NCI-H1417 (cell line): ENCODE data around the gene SENP6.
"Not testable (repeated sequence)": the region's sequence is repeated elsewhere in the genome, so short reads cannot be mapped to it uniquely, and the experiment has no call there.

Experiments
- DNase-seq, 3 experiments: peaks; one replicate each; lab custom pipeline; 2025; lab: John Stamatoyannopoulos, UW

The SENP6 gene

DNA sequence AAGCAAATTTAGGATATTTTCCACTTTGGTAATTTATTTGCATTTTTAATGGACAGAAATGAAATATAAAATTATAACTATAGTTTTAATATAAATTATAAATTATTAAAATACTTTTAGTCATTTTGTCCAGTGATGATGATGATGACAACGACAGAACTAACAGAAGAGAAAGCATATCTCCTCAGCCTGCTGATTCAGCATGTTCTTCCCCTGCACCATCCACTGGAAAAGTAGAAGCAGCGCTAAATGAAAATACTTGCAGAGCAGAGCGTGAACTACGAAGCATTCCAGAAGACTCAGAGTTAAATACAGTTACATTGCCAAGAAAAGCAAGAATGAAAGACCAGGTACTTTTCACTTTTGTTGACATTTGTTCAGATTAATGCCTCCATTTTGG, 64.9 kb downstream of the SENP6 start:
- DNase-seq = no peak

DNA sequence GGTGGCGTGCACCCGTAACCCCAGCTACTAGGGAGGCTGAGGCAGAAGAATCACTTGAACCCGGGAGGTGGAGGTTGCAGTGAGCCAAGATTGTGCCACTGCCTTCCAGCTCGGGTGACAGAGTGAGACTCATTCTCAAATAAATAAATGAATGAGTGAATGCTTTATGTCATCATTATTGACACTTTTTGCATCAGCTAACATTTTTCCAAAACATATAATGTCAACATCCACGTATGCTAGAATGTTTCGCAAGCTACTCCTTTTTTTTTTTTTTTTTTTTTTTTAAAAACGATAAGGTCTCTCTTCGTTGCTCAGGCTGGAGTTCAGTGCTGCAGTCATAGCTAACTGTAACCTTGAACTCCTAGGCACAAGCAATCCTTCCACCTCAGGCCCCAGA, 72.2 kb downstream of the SENP6 start:
- no peak for DNase-seq

DNA sequence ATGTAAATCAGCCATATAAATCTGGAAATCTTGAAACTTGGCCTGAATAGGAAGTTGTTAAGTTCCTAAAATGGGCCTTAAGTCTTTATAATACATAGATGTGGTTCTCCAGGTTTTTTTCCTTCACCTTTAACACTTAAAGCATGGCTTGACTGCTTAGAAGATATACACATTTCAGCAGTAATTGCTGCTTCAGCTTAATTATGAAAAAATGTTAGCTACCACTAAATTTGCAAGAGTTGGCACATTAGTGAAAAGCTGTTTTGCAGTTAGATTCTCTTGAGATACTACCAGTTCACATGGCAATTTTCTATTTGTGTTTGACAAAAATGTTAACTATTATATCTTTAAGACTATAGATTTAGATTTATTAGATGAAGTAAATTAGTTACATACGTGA, 74.7 kb downstream of the SENP6 start:
- no peak for DNase-seq

DNA sequence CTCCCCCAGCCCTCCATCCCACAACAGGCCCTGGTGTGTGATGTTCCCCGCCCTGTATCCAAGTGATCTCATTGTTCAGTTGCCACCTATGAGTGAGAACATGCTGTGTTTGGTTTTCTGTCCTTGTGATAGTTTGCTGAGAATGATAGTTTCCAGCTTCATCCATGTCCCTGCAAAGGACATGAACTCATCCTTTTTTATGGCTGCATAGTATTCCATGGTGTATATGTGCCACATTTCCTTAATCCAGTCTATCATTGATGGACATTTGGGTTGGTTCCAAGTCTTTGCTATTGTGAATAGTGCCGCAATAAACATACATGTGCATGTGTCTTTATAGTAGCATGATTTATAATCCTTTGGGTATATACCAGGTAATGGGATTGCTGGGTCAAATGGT, 80.9 kb downstream of the SENP6 start:
- not testable (repeated sequence) for DNase-seq

DNA sequence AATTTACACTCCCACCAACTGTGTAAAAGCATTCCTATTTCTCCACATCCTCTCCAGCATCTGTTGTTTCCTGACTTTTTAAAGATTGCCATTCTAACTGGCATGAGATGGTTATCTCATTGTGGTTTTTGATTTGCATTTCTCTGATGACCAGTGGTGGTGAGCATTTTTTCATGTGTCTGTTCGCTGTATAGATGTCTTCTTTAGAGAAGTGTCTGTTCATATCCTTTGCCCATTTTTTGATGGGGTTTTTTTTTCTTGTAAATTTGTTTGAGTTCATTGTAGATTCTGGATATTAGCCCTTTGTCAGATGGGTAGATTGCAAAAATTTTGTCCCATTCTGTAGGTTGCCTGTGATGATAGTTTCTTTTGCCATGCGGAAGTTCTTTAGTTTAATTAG, 81.3 kb downstream of the SENP6 start:
- not testable (repeated sequence) for DNase-seq

DNA sequence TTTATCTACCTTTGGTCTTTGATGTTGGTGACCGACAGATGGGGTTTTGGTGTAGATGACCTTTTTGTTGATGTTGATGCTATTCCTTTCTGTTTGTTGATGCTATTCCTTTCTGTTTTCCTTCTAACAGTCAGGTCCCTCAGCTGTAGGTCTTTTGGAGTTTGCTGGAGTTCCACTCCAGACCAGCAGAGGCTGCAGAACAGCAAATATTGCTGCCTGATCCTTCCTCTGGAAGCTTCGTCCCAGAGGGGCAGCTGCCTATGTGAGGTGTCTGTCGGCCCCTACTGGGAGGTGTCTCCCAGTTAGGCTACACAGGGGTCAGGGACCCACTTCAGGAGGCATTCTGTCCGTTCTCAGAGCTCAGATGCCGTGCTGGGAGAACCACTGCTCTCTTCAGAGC, 85.9 kb downstream of the SENP6 start:
- not testable (repeated sequence) for DNase-seq

DNA sequence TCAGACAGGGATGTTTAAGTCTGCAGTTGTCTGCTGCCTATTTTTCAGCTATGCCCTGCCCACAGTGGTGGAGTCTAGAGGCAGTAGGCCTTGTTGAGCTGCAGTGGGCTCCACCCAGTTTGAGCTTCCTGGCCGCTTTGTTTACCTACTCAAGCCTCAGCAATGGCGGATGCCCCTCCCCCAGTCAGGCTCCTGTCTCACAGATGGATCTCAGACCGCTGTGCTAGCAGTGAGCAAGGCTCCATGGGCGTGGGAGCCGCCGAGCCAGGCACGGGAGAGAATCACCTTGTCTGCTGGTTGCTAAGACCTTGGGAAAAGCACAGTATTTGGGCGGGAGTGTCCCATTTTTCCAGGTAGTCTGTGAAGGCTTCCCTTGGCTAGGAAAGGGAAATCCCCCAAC, 86.3 kb downstream of the SENP6 start:
- not testable (repeated sequence) for DNase-seq

DNA sequence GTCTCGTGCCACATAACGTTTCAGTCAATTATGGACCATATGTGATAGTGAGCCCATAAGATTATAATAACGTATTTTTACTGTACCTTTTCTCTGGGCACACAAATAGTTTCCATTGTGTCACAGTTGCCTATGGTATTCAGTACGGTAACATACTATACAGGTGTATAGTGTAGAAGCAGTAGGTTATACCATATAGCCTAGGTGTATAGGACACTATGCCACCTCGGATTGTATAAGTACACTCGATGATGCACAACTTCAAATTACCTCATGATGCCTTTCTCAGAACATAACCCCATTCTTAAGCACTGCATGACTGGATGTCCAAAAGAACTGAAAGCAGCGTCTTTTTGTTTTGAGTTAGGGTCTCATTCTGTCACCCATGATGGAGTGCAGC, 87.9 kb downstream of the SENP6 start:
- DNase-seq = no peak

DNA sequence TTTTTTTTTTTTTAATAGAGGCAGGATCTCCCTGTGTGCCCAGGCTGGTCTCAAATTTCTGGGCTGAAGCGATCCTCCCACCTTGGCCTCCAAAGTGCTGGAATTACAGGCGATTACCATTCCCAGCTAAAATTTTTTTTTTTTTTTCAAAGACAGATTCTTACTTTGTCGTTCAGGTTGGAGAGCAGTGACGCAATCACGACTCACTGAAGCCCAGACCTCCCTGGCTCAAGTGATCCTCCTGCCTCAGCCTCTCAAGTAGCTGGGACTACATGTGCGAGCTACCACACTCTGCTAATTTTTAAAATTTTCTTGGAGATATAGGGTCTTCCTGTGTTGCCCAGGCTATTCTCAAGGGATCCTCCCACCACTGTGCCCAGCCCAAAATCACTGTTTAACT, 89.3 kb downstream of the SENP6 start:
- no peak for DNase-seq

DNA sequence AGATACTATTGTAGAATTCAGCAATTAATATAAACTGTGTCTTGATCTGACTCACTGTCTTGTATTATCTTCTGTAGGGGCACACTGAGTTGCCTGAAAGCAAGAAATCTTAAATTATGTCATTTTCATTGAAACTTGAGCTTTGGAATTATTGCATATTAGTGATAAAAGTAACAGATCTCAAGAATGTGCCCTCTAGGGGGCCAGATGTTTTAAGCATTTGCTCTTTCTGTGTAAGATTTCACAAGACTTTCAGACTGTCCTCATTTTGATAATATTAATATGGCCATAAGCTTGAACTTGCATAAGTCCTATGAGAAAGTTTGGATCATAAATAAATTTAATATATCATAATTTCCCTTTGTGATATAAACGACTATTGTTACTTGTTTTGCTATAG, 91.9 kb downstream of the SENP6 start:
- DNase-seq = no peak

DNA sequence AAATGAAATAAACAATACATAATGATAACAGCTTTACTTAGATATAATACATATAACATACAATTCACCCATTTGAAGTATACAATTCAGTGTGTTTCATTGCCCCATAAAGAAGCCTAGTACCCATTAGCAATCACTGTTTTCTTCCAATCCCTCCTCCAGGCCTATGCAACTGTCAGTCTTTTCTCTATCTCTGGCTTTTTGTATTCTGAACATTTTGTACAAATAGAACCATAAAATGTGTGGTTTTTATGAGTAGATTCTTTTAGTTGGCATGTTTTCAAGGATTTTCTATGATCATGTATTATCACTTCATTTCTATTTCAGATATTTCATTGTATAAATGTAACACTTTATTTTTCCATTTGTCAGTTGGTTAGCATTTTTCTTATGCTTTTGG, 92.7 kb downstream of the SENP6 start:
- no peak for DNase-seq

DNA sequence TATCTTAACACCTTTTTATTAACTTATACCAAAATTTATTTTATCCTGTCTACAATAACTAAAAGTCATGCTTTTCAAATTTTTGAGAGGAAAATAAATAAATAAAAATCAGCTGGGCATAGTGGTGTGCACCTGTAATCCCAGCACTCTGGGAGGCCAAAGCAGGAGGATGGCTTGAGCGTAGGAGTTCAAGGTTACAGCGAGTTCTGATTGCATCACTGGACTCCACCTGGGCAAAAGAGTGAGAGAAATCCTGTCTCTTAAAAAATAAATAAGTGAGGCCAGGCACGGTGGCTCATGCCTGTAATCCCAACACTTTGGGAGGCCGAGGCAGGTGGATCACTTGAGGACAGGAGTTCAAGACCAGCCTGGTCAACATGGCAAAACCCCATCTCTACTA, 106.7 kb downstream of the SENP6 start:
- not testable (repeated sequence) for DNase-seq

DNA sequence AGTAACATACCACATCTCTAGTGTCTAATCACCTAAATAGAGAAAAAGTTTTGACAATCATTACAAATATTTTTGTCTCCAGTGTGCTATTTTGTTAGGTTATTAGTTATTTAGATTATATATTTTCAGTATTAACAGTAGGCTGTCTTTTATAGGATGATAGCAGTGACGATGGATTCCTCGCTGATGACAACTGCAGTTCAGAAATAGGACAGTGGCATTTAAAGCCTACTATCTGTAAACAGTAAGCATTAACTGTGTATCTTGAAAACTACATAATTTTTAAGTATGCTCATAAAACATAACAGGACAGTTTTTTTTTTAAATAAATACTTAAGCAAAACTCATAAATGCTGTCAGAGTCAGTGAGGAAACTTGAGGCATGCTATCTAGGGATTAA, 109.5 kb downstream of the SENP6 start:
- DNase-seq = no peak

DNA sequence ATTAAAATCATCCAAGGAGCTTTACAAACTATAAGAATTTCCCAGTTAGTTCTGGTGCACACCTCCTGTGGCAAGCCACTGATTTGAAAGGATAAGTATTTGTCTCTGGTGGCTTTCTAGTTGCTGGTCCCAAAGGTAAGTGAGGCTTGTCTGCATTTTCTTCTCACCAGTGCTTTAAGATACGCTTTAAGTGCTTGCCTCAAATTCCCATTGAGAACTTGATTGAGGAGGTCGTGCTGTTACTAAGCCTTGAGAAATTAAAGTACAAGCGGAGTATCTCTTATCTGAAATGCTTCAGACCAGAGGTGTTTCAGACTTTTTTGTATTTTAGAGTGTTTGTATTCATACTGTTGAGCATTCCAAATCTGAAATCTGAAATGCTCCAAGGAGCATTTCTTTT, 117.5 kb downstream of the SENP6 start:
- DNase-seq = no peak

DNA sequence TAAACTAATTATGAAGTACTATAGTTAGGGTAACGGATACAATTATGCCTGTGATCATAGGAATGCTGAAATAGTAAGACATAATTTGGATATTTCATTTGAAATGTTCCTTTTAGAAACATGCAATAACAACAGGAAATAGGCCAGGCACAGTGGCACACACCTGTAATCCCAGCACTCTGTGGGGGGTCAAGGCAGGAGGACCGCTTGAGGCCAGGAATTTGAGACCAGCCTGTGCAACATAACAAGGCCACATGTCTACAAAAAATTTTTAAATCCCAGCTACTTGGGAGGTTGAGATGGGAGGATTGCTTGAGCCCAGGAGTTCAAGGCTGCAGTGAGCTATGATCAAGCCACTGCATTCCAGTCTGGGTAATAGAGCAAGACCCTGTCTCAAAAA, 121.7 kb downstream of the SENP6 start:
- DNase-seq = peak in 1 of 3 experiments; percentile 2

DNA sequence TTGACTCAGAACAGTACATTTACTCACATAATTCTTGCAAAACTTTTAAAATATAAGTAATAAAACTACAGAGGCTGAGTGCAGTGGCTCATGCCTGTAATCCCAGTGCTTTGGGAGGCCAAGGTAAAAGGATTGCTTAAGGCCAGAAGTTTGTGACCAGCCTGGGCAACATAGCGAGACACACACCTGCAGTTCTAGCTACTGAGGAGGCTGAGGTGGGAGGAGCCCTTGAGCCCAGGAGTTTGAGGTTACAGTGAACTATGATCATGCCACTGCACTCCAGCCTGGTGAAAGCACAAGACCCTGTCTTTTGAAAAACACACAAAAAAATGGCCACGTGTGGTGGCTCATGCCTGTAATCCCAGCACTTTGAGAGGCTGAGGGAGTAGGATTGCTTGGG, 125.5 kb downstream of the SENP6 start:
- DNase-seq = no peak

DNA sequence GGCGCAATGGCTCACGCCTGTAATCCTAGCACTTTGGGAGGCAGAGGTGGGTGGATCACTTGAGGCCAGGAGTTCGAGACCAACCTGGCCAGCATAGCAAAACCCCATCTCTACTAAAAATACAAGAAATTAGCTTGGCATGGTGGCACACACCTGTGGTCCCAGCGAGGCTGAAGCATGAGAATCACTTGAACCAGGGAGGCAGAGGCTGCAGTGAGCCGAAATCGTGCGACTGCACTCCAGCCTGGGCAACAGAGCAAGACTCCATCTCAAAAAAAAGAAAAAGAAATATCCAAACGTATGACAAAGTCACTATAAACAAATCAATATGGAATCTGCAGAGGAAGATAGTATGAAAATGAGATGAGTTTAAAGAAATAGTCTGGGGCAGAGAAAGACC, 129.3 kb downstream of the SENP6 start:
- not testable (repeated sequence) for DNase-seq

DNA sequence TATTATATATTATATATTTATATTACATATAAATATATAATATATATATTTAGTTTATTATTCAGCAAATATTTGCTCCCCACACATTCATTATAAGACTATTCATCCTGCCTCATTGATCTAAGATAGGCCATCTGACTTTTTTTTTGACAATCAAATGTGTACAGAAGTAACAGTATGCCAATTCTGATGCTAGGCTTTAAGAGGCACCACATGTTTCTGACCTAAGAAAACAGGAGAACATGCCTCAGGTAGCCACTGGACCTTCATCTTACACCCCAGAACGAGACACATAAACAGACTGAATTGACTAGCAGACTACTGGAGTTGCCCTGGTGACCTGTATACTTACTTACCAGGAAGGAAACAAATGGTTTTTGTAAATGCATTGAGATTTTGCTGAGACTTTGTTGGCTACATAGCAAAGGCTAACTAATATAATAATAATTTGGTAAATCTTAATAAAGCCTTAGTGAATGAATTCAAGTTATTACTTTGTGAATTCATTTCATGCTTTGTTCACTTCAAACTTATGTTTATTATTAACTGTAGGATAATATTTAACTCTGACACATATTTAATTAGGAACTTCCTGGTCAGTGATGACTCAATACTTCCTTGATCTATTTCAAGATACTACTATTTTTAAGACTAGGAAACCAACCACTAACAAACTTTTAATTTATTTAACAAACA, 134.0 kb downstream of the SENP6 start:
- DNase-seq = no peak

DNA sequence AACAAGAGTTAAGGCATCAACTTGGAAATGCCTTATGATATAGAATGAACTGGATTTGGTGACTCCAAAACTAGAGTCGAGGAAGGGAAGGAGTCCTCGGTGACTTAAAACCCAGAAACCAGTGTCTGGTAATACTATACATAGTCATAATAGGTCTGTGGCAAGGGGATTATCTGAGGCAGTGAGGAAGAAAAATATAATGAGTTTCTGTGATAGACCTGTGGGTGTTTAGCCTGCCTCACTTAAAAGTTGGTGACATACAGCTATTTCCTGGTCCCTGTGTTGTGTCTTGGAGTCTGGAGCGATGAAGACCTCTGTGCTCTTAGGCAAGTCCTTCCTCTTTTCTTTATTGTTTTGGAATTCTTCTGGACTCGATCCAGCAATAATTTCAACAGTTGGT, 142.3 kb downstream of the SENP6 start:
- no peak for DNase-seq

DNA sequence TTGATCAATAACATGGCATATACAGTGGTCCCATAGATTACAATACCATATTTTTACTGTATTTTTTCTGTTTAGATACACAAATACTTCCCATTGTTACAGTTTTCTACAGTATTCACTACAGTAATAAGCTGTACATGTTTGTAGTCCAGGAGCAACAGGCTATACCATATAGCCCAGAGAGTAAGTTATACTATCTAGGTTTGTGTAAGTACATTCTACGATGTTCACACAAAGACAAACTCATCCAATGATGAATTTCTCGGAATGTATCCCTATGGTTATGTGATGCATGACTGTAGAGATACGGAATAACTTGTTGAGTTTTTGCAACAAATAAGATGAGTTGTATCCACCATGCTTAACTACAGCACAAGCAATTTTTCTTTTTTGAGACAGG, 143.7 kb downstream of the SENP6 start:
- no peak for DNase-seq

DNA sequence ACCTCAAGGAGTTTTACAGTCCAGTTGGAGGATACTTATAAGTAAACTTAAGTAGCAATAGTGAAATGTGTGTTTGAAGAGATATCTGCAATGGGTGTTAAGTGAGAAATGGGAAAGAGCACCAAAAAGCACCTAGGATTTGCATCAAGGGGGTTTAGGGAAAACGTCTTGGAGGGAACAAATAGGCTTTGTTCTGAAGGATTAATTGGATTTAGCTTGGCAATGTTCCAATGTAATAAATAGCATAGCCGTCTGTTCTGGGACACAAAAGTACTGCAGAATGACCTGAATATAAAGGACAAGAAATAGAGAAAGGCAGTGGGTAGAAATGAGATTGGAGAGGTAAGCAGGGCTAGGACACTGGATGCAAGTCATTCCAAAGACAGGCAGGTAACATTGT, 144.5 kb downstream of the SENP6 start:
- peak in 1 of 3 experiments; percentile 3 for DNase-seq

DNA sequence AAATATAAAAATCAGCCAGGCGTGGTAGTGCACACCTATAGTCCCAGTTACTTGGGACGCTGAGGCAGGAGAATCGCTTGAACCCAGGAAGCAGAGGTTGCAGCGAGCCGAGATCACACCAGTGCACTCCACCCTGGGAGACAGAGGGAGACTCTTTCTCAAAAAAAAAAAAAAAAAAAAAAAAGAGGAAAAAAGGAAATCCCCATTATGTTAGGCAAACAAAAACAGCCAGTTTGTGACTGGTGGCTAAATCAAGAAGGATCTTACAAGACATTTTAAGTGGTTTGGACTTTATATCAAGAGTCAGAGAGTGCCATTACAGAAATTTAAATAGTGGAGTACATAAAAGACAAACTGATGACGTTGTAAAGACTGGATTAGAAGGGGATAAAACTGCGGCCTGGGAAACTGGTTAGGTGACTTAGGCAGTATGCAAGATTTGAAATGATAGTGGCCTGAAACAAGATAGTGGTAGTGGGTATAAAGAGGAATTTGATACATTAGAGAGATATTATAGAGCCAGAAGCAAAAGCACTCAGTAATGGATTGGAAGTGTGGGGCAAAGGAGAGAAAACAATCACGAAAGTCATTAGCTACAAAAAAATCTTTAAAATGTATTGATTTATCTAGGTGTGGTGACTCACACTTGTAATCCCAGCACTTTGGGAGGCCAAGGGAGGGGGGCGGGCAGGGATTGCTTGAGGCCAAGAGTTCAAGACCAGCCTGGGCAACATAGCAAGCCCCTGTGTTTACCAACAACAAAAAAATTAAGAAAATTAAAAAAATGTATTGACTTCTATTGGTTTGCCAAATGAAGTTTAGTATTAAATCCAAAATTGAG, 145.7 kb downstream of the SENP6 start:
- DNase-seq = no peak

DNA sequence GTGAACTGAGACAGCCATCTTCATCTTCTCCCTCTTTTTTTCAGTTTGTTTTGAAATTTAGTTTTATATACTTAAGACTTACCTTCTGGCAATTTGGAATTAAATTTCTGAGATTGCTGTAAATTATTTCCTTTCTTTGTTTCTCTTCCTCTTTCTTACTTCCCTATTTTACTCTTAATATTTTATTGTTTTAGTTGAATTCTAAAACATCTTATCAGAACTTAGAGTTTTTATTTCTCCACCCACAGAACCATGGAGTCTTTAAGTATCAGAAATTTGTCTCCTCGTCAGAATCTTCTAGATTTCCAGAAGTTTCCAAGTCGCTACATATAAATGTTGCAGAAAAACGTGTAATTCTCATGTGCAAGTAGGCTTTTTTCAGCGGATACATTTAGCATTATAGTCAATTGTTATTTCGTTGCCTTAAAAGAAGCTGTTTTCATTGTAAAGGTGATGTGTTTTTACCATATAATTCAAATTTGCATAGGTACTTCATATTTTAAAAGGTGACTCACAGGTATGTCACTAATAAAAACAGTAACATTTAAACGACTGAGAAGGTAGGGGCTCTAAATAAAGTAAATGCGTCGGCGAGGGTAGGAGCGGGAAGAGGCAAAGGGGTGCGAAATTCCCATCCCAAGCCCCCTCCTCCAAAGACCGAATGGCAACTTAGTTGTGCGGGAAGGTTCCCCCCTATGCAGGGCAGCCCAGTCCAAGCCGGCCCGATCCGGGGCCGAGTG, 146.5 kb downstream of the SENP6 start:
- no peak for DNase-seq
